ENCODE data around the gene ZNF358. TPM values are rescaled to one million over a fixed set of nuclear protein-coding genes. Genes with fewer than 3 reads are reported as not detected.
A peak's percentile ranks its signal among the peaks of the same experiment; 100 is the strongest.

Gene ZNF358
- total and polyA plus RNA-seq, 2 of the 13 experiments (the other 11 are each of a cell fraction or from before 2014, with no cell fraction given), result 9.1 to 37.0 TPM

DNA sequence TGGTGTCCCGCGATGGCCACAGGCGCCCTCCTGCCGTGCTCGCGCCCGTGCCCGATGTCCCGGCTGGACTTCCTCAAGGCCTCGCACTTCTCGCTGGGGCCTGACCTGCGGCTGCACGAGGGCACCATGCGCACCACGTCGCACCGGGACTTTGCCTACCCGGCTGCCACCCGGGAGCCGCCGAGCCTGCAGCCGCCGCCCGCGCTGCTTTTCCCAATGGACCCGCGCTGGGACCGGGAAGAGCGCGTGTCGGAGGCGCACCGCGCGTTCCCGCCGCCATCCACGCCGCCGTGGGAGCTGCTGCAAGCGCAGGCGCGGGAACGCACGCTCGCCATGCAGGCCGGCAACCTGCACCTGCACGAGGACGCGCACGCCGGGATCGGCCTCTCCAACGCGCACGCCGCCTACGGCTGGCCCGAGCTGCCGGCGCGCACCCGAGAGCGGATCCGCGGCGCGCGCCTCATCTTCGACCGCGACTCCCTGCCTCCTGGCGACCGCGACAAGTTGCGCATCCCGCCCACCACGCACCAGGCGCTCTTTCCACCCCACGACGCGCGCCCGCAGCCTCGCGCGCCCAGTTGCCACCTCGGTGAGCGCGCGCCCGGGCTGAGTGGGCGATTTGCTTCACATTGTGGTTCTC is 15.0 kb upstream of the ZNF358 start (continued):
- TF ChIP-seq SP140L (CRISPR knock-in tag; IDR thresholded peaks at IDR 0.05; ENCODE audit: borderline replicate concordance), result no peak
- TF ChIP-seq ZNF816 (CRISPR knock-in tag; IDR thresholded peaks at IDR 0.05; ENCODE audit: borderline replicate concordance), result no peak
- TF ChIP-seq, protein P1, sequence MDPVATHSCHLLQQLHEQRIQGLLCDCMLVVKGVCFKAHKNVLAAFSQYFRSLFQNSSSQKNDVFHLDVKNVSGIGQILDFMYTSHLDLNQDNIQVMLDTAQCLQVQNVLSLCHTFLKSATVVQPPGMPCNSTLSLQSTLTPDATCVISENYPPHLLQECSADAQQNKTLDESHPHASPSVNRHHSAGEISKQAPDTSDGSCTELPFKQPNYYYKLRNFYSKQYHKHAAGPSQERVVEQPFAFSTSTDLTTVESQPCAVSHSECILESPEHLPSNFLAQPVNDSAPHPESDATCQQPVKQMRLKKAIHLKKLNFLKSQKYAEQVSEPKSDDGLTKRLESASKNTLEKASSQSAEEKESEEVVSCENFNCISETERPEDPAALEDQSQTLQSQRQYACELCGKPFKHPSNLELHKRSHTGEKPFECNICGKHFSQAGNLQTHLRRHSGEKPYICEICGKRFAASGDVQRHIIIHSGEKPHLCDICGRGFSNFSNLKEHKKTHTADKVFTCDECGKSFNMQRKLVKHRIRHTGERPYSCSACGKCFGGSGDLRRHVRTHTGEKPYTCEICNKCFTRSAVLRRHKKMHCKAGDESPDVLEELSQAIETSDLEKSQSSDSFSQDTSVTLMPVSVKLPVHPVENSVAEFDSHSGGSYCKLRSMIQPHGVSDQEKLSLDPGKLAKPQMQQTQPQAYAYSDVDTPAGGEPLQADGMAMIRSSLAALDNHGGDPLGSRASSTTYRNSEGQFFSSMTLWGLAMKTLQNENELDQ (CRISPR knock-in tag; IDR thresholded peaks at IDR 0.05; ENCODE audit: borderline replicate concordance), result no peak
- no peak for TF ChIP-seq TRIM22 (IDR thresholded peaks at IDR 0.05)
- no peak for TF ChIP-seq KDM6A (CRISPR knock-in tag; IDR thresholded peaks at IDR 0.05; ENCODE audit: low read depth)
- TF ChIP-seq ZNF441 (CRISPR knock-in tag; IDR thresholded peaks at IDR 0.05; ENCODE audit: borderline replicate concordance), result 0 out of 2 replicates have a peak, but pooled peaks have one; percentile 29
- no peak for TF ChIP-seq ZNF639 (CRISPR knock-in tag; conservative IDR thresholded peaks at IDR 0.05)
- TF ChIP-seq POGK (CRISPR knock-in tag; conservative IDR thresholded peaks at IDR 0.05), result peak; percentile 33; the same call in 1 of the 2 replicates
- peak; percentile 38; the same call in 1 of the 2 replicates for TF ChIP-seq ZNF784 (CRISPR knock-in tag; IDR thresholded peaks at IDR 0.05; ENCODE audit: borderline replicate concordance)
- TF ChIP-seq, protein P2, sequence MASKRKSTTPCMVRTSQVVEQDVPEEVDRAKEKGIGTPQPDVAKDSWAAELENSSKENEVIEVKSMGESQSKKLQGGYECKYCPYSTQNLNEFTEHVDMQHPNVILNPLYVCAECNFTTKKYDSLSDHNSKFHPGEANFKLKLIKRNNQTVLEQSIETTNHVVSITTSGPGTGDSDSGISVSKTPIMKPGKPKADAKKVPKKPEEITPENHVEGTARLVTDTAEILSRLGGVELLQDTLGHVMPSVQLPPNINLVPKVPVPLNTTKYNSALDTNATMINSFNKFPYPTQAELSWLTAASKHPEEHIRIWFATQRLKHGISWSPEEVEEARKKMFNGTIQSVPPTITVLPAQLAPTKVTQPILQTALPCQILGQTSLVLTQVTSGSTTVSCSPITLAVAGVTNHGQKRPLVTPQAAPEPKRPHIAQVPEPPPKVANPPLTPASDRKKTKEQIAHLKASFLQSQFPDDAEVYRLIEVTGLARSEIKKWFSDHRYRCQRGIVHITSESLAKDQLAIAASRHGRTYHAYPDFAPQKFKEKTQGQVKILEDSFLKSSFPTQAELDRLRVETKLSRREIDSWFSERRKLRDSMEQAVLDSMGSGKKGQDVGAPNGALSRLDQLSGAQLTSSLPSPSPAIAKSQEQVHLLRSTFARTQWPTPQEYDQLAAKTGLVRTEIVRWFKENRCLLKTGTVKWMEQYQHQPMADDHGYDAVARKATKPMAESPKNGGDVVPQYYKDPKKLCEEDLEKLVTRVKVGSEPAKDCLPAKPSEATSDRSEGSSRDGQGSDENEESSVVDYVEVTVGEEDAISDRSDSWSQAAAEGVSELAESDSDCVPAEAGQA (IDR thresholded peaks at IDR 0.05; ENCODE audit: low read depth), result no peak
- TF ChIP-seq, protein P2 (CRISPR knock-in tag; IDR thresholded peaks at IDR 0.05; ENCODE audit: borderline replicate concordance), result no peak; the same call in 1 of the 2 replicates
- no peak for TF ChIP-seq ZNF264 (CRISPR knock-in tag; IDR thresholded peaks at IDR 0.05)
- TF ChIP-seq CCAR2 (optimal IDR thresholded peaks at IDR 0.05; ENCODE audit: low read depth, low read length), result no peak

All from HepG2 (cell line).